ENCODE data around the gene CLN3. TPM values are rescaled to one million over a fixed set of nuclear protein-coding genes. Genes with fewer than 3 reads are reported as not detected.

The CLN3 gene
- 7.4 and 12.2 TPM in 2 replicates for total RNA-seq (2012; rRNA removed)

GRCh38 chr16:28491970-28492474 lies at the start of gene CLN3:
Gene CLN3 (minus strand): TSS chr16:28492074. CDS start chr16:28491759, 315 bp downstream.
- no peaks in the 10 kb centered on the region for H3K4me1 ChIP-seq (ENCODE audit: control insufficient read depth, insufficient read depth, low read length)

GRCh38 chr16:28540346-28540745 lies 48.5 kb upstream of the CLN3 start:
- no peak overlapping the region for H3K4me2 ChIP-seq (ENCODE audit: low read length)
- no peak overlapping the region for H3K4me3 ChIP-seq (ENCODE audit: low read length)
- no peak overlapping the region for H3K9ac ChIP-seq (ENCODE audit: low read depth, low read length)
- peaks cover 29% of the 10 kb centered on the region for H3K4me1 ChIP-seq (ENCODE audit: control insufficient read depth, insufficient read depth, low read length)
- H3K9me3 ChIP-seq (replicated peaks; ENCODE audit: low read length) = no peaks in the 10 kb centered on the region
- peaks cover 9% of the 10 kb centered on the region for H3K27me3 ChIP-seq (ENCODE audit: control insufficient read depth, insufficient read depth, low read length)
- peaks cover 2% of the 10 kb centered on the region for H3K36me3 ChIP-seq (ENCODE audit: insufficient read depth, low read length)

More at GRCh38 chr16:28491970-28492474, at the start of gene CLN3:
- Histone ChIP-seq H3K9me3 (replicated peaks; ENCODE audit: low read length) (no peaks in the 10 kb centered on the region), H3K4me2 (ENCODE audit: low read length) (peak within 1 kb of the TSS; percentile 82), H3K4me3 (ENCODE audit: low read length) (peak within 1 kb of the TSS; percentile 75), H3K9ac (ENCODE audit: low read depth, low read length) (peak within 1 kb of the TSS; percentile 93), H3K27me3 (ENCODE audit: control insufficient read depth, insufficient read depth, low read length) (no peaks in the 10 kb centered on the region), H3K36me3 (ENCODE audit: insufficient read depth, low read length) (peaks cover 5% of the 10 kb centered on the region)

GRCh38 chr16:28538733-28539596 lies 47.1 kb upstream of the CLN3 start, which contains the start of gene NUPR1:
Gene NUPR1 (minus strand): TSS chr16:28538974. CDS start chr16:28538907, 67 bp downstream.
- H3K27me3 ChIP-seq (ENCODE audit: control insufficient read depth, insufficient read depth, low read length) = peaks cover 7% of the 10 kb centered on the region
- peak within 1 kb of the TSS; percentile 75 for H3K4me3 ChIP-seq (ENCODE audit: low read length)
- peak within 1 kb of the TSS; percentile 88 for H3K9ac ChIP-seq (ENCODE audit: low read depth, low read length)
- H3K4me2 ChIP-seq (ENCODE audit: low read length) = peak within 1 kb of the TSS; percentile 91
- H3K4me1 ChIP-seq (ENCODE audit: control insufficient read depth, insufficient read depth, low read length) = peaks cover 29% of the 10 kb centered on the region
- H3K9me3 ChIP-seq (replicated peaks; ENCODE audit: low read length) = no peaks in the 10 kb centered on the region
- H3K36me3 ChIP-seq (ENCODE audit: insufficient read depth, low read length) = peaks cover 2% of the 10 kb centered on the region

- Histone ChIP-seq H3K4me3 (ENCODE audit: low read length) (peak overlapping the region; percentile 75), H3K36me3 (ENCODE audit: insufficient read depth, low read length) (peaks cover 2% of the 10 kb centered on the region), H3K9ac (ENCODE audit: low read depth, low read length) (peak overlapping the region; percentile 88), H3K4me1 (ENCODE audit: control insufficient read depth, insufficient read depth, low read length) (peaks cover 29% of the 10 kb centered on the region), H3K9me3 (replicated peaks; ENCODE audit: low read length) (no peaks in the 10 kb centered on the region), H3K4me2 (ENCODE audit: low read length) (peak overlapping the region; percentile 91), H3K27me3 (ENCODE audit: control insufficient read depth, insufficient read depth, low read length) (peaks cover 6% of the 10 kb centered on the region)
These were observed 46.3 kb upstream of the CLN3 start for GRCh38 chr16:28537964-28538732.

GRCh38 chr16:28537076-28537475 lies 45.2 kb upstream of the CLN3 start:
- Histone ChIP-seq H3K4me1 (ENCODE audit: control insufficient read depth, insufficient read depth, low read length) (peaks cover 29% of the 10 kb centered on the region), H3K9me3 (replicated peaks; ENCODE audit: low read length) (no peaks in the 10 kb centered on the region), H3K4me2 (ENCODE audit: low read length) (peak overlapping the region; percentile 91), H3K4me3 (ENCODE audit: low read length) (peak overlapping the region; percentile 75), H3K9ac (ENCODE audit: low read depth, low read length) (no peak overlapping the region), H3K27me3 (ENCODE audit: control insufficient read depth, insufficient read depth, low read length) (no peaks in the 10 kb centered on the region), H3K36me3 (ENCODE audit: insufficient read depth, low read length) (peaks cover 2% of the 10 kb centered on the region)

GRCh38 chr16:28534542-28535373 lies 42.9 kb upstream of the CLN3 start:
- no peaks in the 10 kb centered on the region for H3K27me3 ChIP-seq (ENCODE audit: control insufficient read depth, insufficient read depth, low read length)
- no peak overlapping the region for H3K9ac ChIP-seq (ENCODE audit: low read depth, low read length)
- H3K9me3 ChIP-seq (replicated peaks; ENCODE audit: low read length) = no peaks in the 10 kb centered on the region
- no peak overlapping the region for H3K4me2 ChIP-seq (ENCODE audit: low read length)
- peaks cover 2% of the 10 kb centered on the region for H3K36me3 ChIP-seq (ENCODE audit: insufficient read depth, low read length)
- H3K4me1 ChIP-seq (ENCODE audit: control insufficient read depth, insufficient read depth, low read length) = peaks cover 29% of the 10 kb centered on the region
- H3K4me3 ChIP-seq (ENCODE audit: low read length) = no peak overlapping the region

- Histone ChIP-seq H3K9me3 (replicated peaks; ENCODE audit: low read length) (no peaks in the 10 kb centered on the region), H3K9ac (ENCODE audit: low read depth, low read length) (no peak overlapping the region), H3K27me3 (ENCODE audit: control insufficient read depth, insufficient read depth, low read length) (no peaks in the 10 kb centered on the region), H3K4me3 (ENCODE audit: low read length) (no peak overlapping the region), H3K4me2 (ENCODE audit: low read length) (no peak overlapping the region), H3K4me1 (ENCODE audit: control insufficient read depth, insufficient read depth, low read length) (peaks cover 14% of the 10 kb centered on the region), H3K36me3 (ENCODE audit: insufficient read depth, low read length) (peaks cover 2% of the 10 kb centered on the region)
These were observed 41.2 kb upstream of the CLN3 start for GRCh38 chr16:28532940-28533647.

- no peak overlapping the region for H3K4me3 ChIP-seq (ENCODE audit: low read length)
- H3K9ac ChIP-seq (ENCODE audit: low read depth, low read length) = no peak overlapping the region
- no peaks in the 10 kb centered on the region for H3K27me3 ChIP-seq (ENCODE audit: control insufficient read depth, insufficient read depth, low read length)
- peaks cover 2% of the 10 kb centered on the region for H3K36me3 ChIP-seq (ENCODE audit: insufficient read depth, low read length)
- peaks cover 4% of the 10 kb centered on the region for H3K4me1 ChIP-seq (ENCODE audit: control insufficient read depth, insufficient read depth, low read length)
- no peaks in the 10 kb centered on the region for H3K9me3 ChIP-seq (replicated peaks; ENCODE audit: low read length)
- no peak overlapping the region for H3K4me2 ChIP-seq (ENCODE audit: low read length)
These were observed 40.2 kb upstream of the CLN3 start for GRCh38 chr16:28531777-28532744.

- H3K4me3 ChIP-seq (ENCODE audit: low read length) = no peak overlapping the region
- H3K27me3 ChIP-seq (ENCODE audit: control insufficient read depth, insufficient read depth, low read length) = no peaks in the 10 kb centered on the region
- H3K36me3 ChIP-seq (ENCODE audit: insufficient read depth, low read length) = no peaks in the 10 kb centered on the region
- H3K9ac ChIP-seq (ENCODE audit: low read depth, low read length) = no peak overlapping the region
- no peak overlapping the region for H3K4me2 ChIP-seq (ENCODE audit: low read length)
- no peaks in the 10 kb centered on the region for H3K4me1 ChIP-seq (ENCODE audit: control insufficient read depth, insufficient read depth, low read length)
- H3K9me3 ChIP-seq (replicated peaks; ENCODE audit: low read length) = no peaks in the 10 kb centered on the region
These were observed 37.2 kb upstream of the CLN3 start for GRCh38 chr16:28529124-28529523.

Measured in skeletal muscle satellite cell (primary cell).